ENCODE results near the gene AMMECR1L. TPM values are rescaled to one million over a fixed set of nuclear protein-coding genes. Genes with fewer than 3 reads are reported as not detected.
"Not testable (repeated sequence)": the region's sequence is repeated elsewhere in the genome, so short reads cannot be mapped to it uniquely, and the experiment has no call there.

The AMMECR1L gene
- total RNA-seq, 1 donor from 2014 or later: 24.5 TPM

DNA sequence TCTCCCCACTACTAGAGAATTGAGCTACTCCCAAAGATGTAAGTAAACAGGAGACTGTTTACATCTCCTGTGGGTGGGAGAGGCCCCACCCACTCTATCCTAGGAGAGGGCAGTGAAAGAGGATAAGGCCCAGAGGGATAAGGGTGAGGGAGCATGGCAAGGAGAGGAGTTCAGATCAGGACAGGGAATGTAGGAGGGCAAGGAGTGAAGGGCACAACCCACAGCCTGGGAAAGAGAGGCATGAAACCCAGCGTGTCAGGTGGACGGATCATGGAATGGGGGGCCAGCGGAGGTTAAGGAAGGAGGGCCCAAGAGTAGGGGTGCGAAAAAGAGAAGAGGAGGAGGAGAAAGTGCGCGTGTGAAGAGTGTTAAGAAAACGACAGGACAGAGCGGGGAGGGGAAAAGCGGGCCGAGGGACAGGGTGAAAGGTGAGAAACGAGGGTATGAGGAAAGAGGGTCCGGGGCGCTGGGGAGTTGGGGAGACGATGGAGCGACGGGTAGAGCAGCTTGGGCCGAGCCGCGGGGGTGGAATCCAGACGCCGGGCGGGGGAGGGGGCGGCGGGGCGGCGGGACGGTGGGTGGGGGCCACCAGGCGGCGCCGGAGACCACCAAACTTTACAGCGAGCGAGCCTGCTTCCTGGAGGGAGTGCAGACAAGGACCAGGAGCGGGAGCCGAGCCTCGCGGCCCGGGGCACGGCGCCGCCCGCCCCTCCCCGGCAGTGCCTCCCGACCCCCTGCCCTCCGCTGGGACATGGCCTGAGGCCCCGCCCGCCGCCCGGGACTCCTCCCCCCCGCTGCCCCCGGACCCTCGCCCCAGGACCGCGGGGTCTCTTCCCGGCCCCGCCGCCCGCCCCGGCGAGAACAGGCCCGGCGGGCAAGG lies 655 bp downstream of the AMMECR1L start:
- not testable (repeated sequence) for H3K36me3 Mint-ChIP-seq (ENCODE audit: unreplicated experiment); DNase-seq (ENCODE audit: extremely low spot score, unreplicated experiment); H3K9me3 Mint-ChIP-seq (ENCODE audit: unreplicated experiment); H3K27me3 Mint-ChIP-seq (ENCODE audit: unreplicated experiment)
- Mint-ChIP-seq H3K27ac (ENCODE audit: unreplicated experiment) (peak overlapping the region; percentile 90), H3K4me1 (ENCODE audit: unreplicated experiment) (peaks cover 32% of the 10 kb centered on the region), H3K4me3 (ENCODE audit: unreplicated experiment) (peak overlapping the region; percentile 92)
- TF ChIP-seq, protein P1, sequence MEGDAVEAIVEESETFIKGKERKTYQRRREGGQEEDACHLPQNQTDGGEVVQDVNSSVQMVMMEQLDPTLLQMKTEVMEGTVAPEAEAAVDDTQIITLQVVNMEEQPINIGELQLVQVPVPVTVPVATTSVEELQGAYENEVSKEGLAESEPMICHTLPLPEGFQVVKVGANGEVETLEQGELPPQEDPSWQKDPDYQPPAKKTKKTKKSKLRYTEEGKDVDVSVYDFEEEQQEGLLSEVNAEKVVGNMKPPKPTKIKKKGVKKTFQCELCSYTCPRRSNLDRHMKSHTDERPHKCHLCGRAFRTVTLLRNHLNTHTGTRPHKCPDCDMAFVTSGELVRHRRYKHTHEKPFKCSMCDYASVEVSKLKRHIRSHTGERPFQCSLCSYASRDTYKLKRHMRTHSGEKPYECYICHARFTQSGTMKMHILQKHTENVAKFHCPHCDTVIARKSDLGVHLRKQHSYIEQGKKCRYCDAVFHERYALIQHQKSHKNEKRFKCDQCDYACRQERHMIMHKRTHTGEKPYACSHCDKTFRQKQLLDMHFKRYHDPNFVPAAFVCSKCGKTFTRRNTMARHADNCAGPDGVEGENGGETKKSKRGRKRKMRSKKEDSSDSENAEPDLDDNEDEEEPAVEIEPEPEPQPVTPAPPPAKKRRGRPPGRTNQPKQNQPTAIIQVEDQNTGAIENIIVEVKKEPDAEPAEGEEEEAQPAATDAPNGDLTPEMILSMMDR (IDR thresholded peaks at IDR 0.05): peak; percentile 47

DNA sequence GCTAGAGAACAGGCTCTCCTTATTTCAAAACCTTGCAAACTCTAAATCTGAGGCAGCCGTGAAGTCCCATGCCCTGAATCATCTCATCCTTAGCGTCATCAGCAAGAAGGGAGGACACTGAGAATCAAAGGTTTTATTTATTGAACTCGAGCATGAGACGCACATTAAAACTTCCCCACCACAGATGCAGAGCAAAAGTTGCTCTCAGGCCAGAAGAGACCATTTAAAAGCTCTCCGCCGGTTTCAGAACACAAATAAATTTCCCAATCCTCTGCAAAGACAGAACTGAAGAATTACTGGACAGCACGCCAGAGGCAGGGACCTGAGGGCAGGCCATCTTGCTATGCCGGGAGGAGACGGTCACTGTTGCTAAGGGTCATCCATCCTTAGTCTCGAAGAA lies 1.3 kb downstream of the AMMECR1L start:
- Mint-ChIP-seq H3K9me3 (ENCODE audit: unreplicated experiment) (no peaks in the 10 kb centered on the region), H3K27me3 (ENCODE audit: unreplicated experiment) (no peaks in the 10 kb centered on the region), H3K36me3 (ENCODE audit: unreplicated experiment) (peaks cover 13% of the 10 kb centered on the region), H3K4me3 (ENCODE audit: unreplicated experiment) (peak overlapping the region; percentile 92), H3K4me1 (ENCODE audit: unreplicated experiment) (peaks cover 32% of the 10 kb centered on the region), H3K27ac (ENCODE audit: unreplicated experiment) (peak overlapping the region; percentile 90)
- TF ChIP-seq, protein P1 (IDR thresholded peaks at IDR 0.05): no peak
- no peak for DNase-seq (ENCODE audit: extremely low spot score, unreplicated experiment)

DNA sequence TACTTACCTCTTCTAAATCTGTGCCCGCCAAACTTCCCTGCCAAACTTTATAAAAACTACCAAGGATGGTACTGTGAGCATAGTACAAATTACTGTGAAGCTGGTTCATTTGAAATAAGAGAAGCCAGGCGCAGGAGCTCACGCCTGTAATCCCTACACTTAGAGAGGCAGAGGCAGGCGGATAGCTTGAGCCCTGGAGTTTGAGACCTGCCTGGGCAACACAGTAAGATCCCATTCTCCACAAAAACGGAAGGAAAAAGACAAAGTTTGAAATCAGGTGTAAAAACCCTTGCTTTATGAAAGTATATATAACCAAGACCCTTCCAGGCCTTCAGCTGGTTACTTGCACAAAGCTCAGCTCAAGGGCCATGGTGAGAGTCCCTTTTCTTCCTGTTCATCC lies 5.9 kb downstream of the AMMECR1L start:
- H3K27me3 Mint-ChIP-seq (ENCODE audit: unreplicated experiment): no peaks in the 10 kb centered on the region
- TF ChIP-seq, protein P1 (IDR thresholded peaks at IDR 0.05): no peak
- peaks cover 27% of the 10 kb centered on the region for H3K4me1 Mint-ChIP-seq (ENCODE audit: unreplicated experiment)
- H3K9me3 Mint-ChIP-seq (ENCODE audit: unreplicated experiment): no peaks in the 10 kb centered on the region
- H3K27ac Mint-ChIP-seq (ENCODE audit: unreplicated experiment): no peak overlapping the region
- peaks cover 13% of the 10 kb centered on the region for H3K36me3 Mint-ChIP-seq (ENCODE audit: unreplicated experiment)
- DNase-seq (ENCODE audit: extremely low spot score, unreplicated experiment): no peak
- H3K4me3 Mint-ChIP-seq (ENCODE audit: unreplicated experiment): no peak overlapping the region

DNA sequence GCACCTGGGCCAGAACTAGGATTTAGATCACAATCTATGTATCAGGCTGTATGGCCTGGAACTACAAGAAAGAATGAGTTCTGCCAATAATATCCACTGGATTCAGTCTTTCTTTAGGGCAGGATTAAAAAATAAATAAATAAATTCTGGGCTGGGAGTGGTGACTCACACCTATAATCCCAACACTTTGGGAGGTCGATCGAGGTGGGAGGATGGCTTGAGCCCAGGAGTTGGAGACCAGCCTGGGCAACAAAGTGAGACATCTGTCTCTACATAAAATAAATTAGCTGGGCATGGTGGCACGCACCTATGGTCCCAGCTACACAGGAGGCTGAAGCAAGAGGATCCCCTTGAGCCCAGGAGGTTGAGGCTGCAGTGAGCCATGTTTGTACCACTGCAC lies 8.1 kb downstream of the AMMECR1L start:
- Mint-ChIP-seq H3K27me3 (ENCODE audit: unreplicated experiment) (no peaks in the 10 kb centered on the region), H3K36me3 (ENCODE audit: unreplicated experiment) (peaks cover 26% of the 10 kb centered on the region), H3K4me1 (ENCODE audit: unreplicated experiment) (peaks cover 16% of the 10 kb centered on the region), H3K27ac (ENCODE audit: unreplicated experiment) (no peak overlapping the region), H3K9me3 (ENCODE audit: unreplicated experiment) (no peaks in the 10 kb centered on the region), H3K4me3 (ENCODE audit: unreplicated experiment) (no peak overlapping the region)
- no peak for DNase-seq (ENCODE audit: extremely low spot score, unreplicated experiment)
- TF ChIP-seq, protein P1 (IDR thresholded peaks at IDR 0.05): no peak

DNA sequence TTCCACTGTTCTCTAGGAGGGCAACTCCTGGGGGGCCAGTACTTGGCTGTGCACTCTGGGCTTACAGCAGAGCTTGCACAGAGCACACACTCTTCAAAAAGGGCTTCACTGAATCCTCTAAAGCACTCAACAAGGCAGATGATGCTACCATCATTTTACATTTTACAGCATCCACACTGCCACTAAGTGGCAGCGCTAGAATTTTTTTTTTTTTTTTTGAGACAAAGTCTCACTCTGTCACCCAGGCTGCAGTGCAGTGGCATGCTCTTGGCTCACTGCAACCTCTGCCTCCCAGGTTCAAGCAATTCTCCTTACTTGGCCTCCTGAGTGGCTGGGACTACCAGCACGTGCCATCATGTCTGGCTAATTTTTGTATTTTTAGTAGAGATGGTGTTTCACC lies 8.6 kb downstream of the AMMECR1L start:
- DNase-seq (ENCODE audit: extremely low spot score, unreplicated experiment): no peak
- peaks cover 29% of the 10 kb centered on the region for H3K36me3 Mint-ChIP-seq (ENCODE audit: unreplicated experiment)
- TF ChIP-seq, protein P1 (IDR thresholded peaks at IDR 0.05): no peak
- H3K4me3 Mint-ChIP-seq (ENCODE audit: unreplicated experiment): no peak overlapping the region
- no peaks in the 10 kb centered on the region for H3K9me3 Mint-ChIP-seq (ENCODE audit: unreplicated experiment)
- no peaks in the 10 kb centered on the region for H3K27me3 Mint-ChIP-seq (ENCODE audit: unreplicated experiment)
- no peak overlapping the region for H3K27ac Mint-ChIP-seq (ENCODE audit: unreplicated experiment)
- peaks cover 14% of the 10 kb centered on the region for H3K4me1 Mint-ChIP-seq (ENCODE audit: unreplicated experiment)
